KMS-11 (cell line): ENCODE measurements around the gene ATG13.
"Not testable (repeated sequence)": the region's sequence is repeated elsewhere in the genome, so short reads cannot be mapped to it uniquely, and the experiment has no call there.

ENCODE experiments used
- H2AFZ ChIP-seq: fragments of 200-600 bp; sonication (generic); 2 replicates; pipeline ENCODE4 v1.6.1; 2016; ENCODE audit warnings: antibody characterized with exemption, mixed run types, low read depth
- H3K27ac ChIP-seq: fragments of 200-600 bp; sonication (generic); 2 replicates; pipeline ENCODE4 v1.6.1; 2016; ENCODE audit warnings: mild to moderate bottlenecking, mixed run types
- H3K27me3 ChIP-seq: fragments of 200-600 bp; sonication (generic); 2 replicates; pipeline ENCODE4 v1.6.1; 2017; ENCODE audit warnings: mild to moderate bottlenecking, low read depth, mixed run types, moderate library complexity; ENCODE audit not compliant: insufficient read depth
- H3K36me3 ChIP-seq: fragments of 200-600 bp; sonication (generic); 2 replicates; pipeline ENCODE4 v1.6.1; 2017; ENCODE audit warnings: mild to moderate bottlenecking, mixed run types; ENCODE audit not compliant: insufficient read depth
- H3K4me1 ChIP-seq: fragments of 200-600 bp; sonication (generic); 2 replicates; pipeline ENCODE4 v1.6.1; 2016; ENCODE audit warnings: mild to moderate bottlenecking, low read depth, mixed run types; ENCODE audit not compliant: poor library complexity, severe bottlenecking
- H3K4me2 ChIP-seq: fragments of 200-600 bp; sonication (generic); 2 replicates; pipeline ENCODE4 v1.7.0; 2016; ENCODE audit warnings: mild to moderate bottlenecking, mixed run types
- H3K4me3 ChIP-seq: fragments of 200-600 bp; sonication (generic); IDR thresholded peaks from 2 replicates; pipeline ENCODE4 v1.6.1; 2017; ENCODE audit warnings: low read depth, low read length, mixed read lengths; ENCODE audit not compliant: insufficient read depth
- H3K79me2 ChIP-seq: fragments of 200-600 bp; sonication (generic); 2 replicates; pipeline ENCODE4 v1.6.1; 2016; ENCODE audit warnings: low read depth, mixed run types; ENCODE audit not compliant: insufficient read depth
- H3K9ac ChIP-seq: fragments of 200-600 bp; sonication (generic); 2 replicates; pipeline ENCODE4 v1.6.1; 2016; ENCODE audit warnings: mild to moderate bottlenecking, mixed run types
- H4K20me1 ChIP-seq: fragments of 200-600 bp; sonication (generic); 2 replicates; pipeline ENCODE4 v1.6.1; 2016; ENCODE audit warnings: mild to moderate bottlenecking, mixed run types; ENCODE audit not compliant: insufficient read depth
- CTCF ChIP-seq: fragments of 200-600 bp; sonication (generic); conservative IDR thresholded peaks from 2 replicates; pipeline ENCODE4 v1.6.1; 2017; ENCODE audit warnings: low read depth, mild to moderate bottlenecking, antibody characterized with exemption, low read length, moderate library complexity, mixed read lengths

ATG13 gene

DNA sequence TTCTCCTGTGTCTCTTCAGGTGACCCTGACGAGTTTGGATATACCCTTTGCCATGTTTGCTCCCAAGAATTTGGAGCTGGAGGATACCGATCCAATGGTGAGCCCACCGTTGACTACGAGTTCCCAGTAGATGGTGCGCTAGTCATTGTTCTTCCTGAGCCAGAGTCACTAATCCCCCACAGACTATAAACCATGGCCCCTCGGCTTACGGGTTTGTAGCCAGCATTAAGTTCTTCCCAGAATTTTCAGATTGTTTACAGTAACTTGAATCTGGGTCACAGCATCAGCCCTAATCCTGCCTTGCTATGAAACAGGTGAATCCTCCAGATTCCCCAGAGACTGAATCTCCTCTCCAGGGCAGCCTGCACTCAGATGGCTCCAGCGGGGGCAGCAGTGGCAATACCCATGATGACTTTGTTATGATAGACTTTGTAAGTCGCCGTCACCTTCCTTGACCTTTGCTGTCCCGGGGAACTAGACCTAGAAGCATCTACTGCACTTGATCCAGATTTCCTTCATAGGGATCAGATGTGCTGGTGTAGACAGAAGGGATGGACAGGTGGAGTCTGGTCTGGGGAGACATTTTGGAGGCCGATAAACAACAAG lies 51.2 kb downstream of the ATG13 start:
- Histone ChIP-seq H2AFZ (no peak overlapping the region), H3K4me2 (peak overlapping the region; percentile 67), H3K36me3 (no peaks in the 10 kb centered on the region), H3K4me1 (peaks cover 75% of the 10 kb centered on the region), H3K27me3 (no peaks in the 10 kb centered on the region), H3K4me3 (no peak overlapping the region), H3K79me2 (no peaks in the 10 kb centered on the region), H3K27ac (peak overlapping the region; percentile 74), H4K20me1 (no peaks in the 10 kb centered on the region), H3K9ac (peak overlapping the region; percentile 6; the same call in 1 of the 2 replicates)
- TF ChIP-seq CTCF: no peak

DNA sequence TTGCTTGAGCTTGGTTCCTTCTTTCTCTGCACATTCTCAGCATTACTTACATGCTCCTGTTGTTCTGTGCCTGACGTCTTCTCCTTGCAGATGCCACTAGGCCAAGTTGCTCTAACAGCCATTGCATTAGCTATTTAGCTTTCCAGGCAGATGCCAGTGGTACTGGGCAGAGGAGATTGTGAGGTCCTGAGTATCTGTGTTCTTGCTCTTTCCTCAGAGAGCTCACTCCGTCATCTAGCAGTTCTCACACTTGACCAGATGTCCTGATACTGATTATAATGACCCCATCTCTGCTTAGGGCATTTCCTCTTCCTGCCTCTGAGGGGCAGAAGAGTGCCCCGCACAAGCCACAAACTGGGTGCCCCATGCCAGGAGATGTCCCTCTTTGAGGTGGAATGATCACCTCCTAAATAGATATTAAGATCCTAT lies 52.4 kb downstream of the ATG13 start:
- Histone ChIP-seq H3K9ac (no peak overlapping the region), H3K79me2 (no peaks in the 10 kb centered on the region), H3K4me3 (no peak overlapping the region), H3K27ac (no peak overlapping the region; the same call in 1 of the 2 replicates), H3K4me1 (peaks cover 82% of the 10 kb centered on the region), H4K20me1 (no peaks in the 10 kb centered on the region), H3K4me2 (peak overlapping the region; percentile 68; the same call in 1 of the 2 replicates), H3K36me3 (no peaks in the 10 kb centered on the region), H3K27me3 (no peaks in the 10 kb centered on the region), H2AFZ (no peak overlapping the region)
- peak; percentile 15 for TF ChIP-seq CTCF

GRCh38 chr11:46670521-46670920 lies 53.2 kb downstream of the ATG13 start:
- not testable (repeated sequence) for H3K36me3 ChIP-seq, H3K27me3 ChIP-seq, H4K20me1 ChIP-seq, H3K79me2 ChIP-seq, H2AFZ ChIP-seq, H3K4me3 ChIP-seq, H3K9ac ChIP-seq
- Histone ChIP-seq H3K4me1 (peaks cover 83% of the 10 kb centered on the region), H3K27ac (peak overlapping the region; percentile 55), H3K4me2 (peak overlapping the region; percentile 68)

DNA sequence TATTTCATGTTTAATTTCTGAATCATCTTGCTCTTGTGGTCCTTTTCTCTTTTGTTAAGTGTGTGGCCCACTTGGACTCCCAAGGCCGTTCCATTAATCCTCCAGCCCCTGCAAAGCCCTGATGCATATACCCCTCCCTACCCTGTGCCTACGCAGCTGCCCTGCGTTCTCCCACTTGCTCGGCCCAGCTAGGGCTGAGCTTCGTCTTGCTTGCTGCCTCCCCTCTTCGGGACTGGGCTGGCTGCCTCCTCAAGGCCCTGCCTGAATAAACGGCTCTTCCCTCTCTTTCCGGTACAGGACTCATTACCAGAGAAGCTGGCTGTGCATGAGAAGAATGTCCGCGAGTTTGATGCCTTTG lies 54.6 kb downstream of the ATG13 start:
- H3K4me3 ChIP-seq: no peak overlapping the region
- H3K27ac ChIP-seq: peak overlapping the region; percentile 55
- peaks cover 69% of the 10 kb centered on the region for H3K4me1 ChIP-seq
- H3K27me3 ChIP-seq: no peaks in the 10 kb centered on the region
- H3K9ac ChIP-seq: no peak overlapping the region
- H3K4me2 ChIP-seq: peak overlapping the region; percentile 68
- no peaks in the 10 kb centered on the region for H3K36me3 ChIP-seq
- no peak overlapping the region for H2AFZ ChIP-seq
- H4K20me1 ChIP-seq: no peaks in the 10 kb centered on the region
- H3K79me2 ChIP-seq: no peaks in the 10 kb centered on the region
- no peak for TF ChIP-seq CTCF

DNA sequence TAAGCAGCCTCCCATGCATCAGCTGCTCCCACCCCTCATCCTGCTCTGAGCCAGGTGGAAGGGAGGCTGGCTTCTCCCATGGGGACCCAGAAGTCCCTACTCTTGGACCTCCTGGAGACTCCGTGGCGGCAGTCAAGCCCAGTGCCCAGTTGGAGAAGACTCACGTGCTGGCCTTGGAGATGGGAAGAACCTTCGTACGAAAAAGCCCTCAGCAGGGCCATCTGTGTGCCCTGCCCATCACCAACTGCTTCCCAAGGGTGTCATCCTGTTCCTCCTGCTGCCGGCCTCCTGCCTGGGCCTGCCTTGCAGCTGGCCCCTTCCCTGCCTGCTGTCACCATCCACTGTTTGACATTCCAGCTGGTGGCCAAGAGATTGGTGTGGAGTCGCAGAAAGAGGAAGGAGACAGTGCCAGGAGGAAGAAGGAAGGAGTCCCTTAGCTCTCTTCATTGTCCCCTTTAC lies 55.1 kb downstream of the ATG13 start:
- H2AFZ ChIP-seq: no peak overlapping the region
- no peaks in the 10 kb centered on the region for H4K20me1 ChIP-seq
- no peak overlapping the region for H3K9ac ChIP-seq
- H3K4me1 ChIP-seq: peaks cover 64% of the 10 kb centered on the region
- TF ChIP-seq CTCF: no peak
- no peak overlapping the region for H3K4me3 ChIP-seq
- H3K36me3 ChIP-seq: no peaks in the 10 kb centered on the region
- no peak overlapping the region; the same call in 1 of the 2 replicates for H3K27ac ChIP-seq
- H3K27me3 ChIP-seq: no peaks in the 10 kb centered on the region
- H3K79me2 ChIP-seq: no peaks in the 10 kb centered on the region
- peak overlapping the region; percentile 68; the same call in 1 of the 2 replicates for H3K4me2 ChIP-seq
